Epithelial cell of esophagus (primary cell): ENCODE results near the gene PSME2.

ENCODE experiments used
- DNase-seq: peaks from one replicate; pipeline ENCODE4 v3.0.0; 2010; ENCODE audit warnings: low read depth
- H3K4me3 ChIP-seq: 2 replicates; pipeline ENCODE4 v1.5.1; 2011; ENCODE audit warnings: mild to moderate bottlenecking, low read length, control low read depth
- CTCF ChIP-seq: IDR thresholded peaks from 2 replicates; pipeline ENCODE4 v1.5.1; 2011; ENCODE audit warnings: low read depth, mild to moderate bottlenecking, low read length, control low read depth, inconsistent platforms; ENCODE audit not compliant: insufficient read depth; ENCODE audit errors: missing control alignments

The PSME2 gene

GRCh38 chr14:24139272-24139934 lies 7.0 kb downstream of the PSME2 start:
- H3K4me3 ChIP-seq: peak overlapping the region; percentile 1
- DNase-seq: no peak
- no peak for TF ChIP-seq CTCF

- DNase-seq: no peak
- no peak overlapping the region for H3K4me3 ChIP-seq
- TF ChIP-seq CTCF: no peak
Observed at GRCh38 chr14:24138396-24139271, 7.8 kb downstream of the PSME2 start.

GRCh38 chr14:24137529-24138395 lies 8.6 kb downstream of the PSME2 start:
- no peak overlapping the region for H3K4me3 ChIP-seq
- no peak for TF ChIP-seq CTCF
- DNase-seq: no peak

GRCh38 chr14:24136684-24137528 lies 9.5 kb downstream of the PSME2 start:
- DNase-seq: no peak
- peak overlapping the region; percentile 69 for H3K4me3 ChIP-seq
- TF ChIP-seq CTCF: no peak

- peak within 1 kb of the TSS; percentile 69 for H3K4me3 ChIP-seq
- peak; percentile 93 for DNase-seq
- TF ChIP-seq CTCF: no peak
Observed at GRCh38 chr14:24135834-24136683, 10.4 kb downstream of the PSME2 start, which contains the start of gene PSME1. PSME1 (plus strand) TSS chr14:24136194; CDS start chr14:24136263, 69 bp downstream.

GRCh38 chr14:24135584-24135833 lies 10.9 kb downstream of the PSME2 start:
- no peak for DNase-seq
- TF ChIP-seq CTCF: no peak

More at GRCh38 chr14:24135584-24135833, 10.9 kb downstream of the PSME2 start:
- peak overlapping the region; percentile 69 for H3K4me3 ChIP-seq
